GM08714 (cell line): ENCODE data around the gene IDE.

Source experiments
- H3K4me3 ChIP-seq: fragments of 200-500 bp; sonication (Bioruptor generic); 2 replicates; pipeline ENCODE4 v1.5.1; 2014; ENCODE audit warnings: mild to moderate bottlenecking, low read length, inconsistent platforms
- ZNF274 ChIP-seq: IDR thresholded peaks from 2 replicates; pipeline ENCODE4 v1.6.1; 2012; ENCODE audit warnings: mild to moderate bottlenecking, low read depth, low read length

Gene IDE

GRCh38 chr10:92542458-92542857, 31.4 kb downstream of the IDE start:
- H3K4me3 ChIP-seq = no peak overlapping the region
- no peak for TF ChIP-seq ZNF274

GRCh38 chr10:92541583-92541982, 32.3 kb downstream of the IDE start:
- no peak for TF ChIP-seq ZNF274

GRCh38 chr10:92538231-92538958, 35.5 kb downstream of the IDE start:
- no peak overlapping the region for H3K4me3 ChIP-seq
- TF ChIP-seq ZNF274 = no peak

More at GRCh38 chr10:92541583-92541982, 32.3 kb downstream of the IDE start:
- no peak overlapping the region for H3K4me3 ChIP-seq

GRCh38 chr10:92530891-92531535, 42.9 kb downstream of the IDE start:
- no peak for TF ChIP-seq ZNF274
- H3K4me3 ChIP-seq = no peak overlapping the region

- H3K4me3 ChIP-seq = no peak overlapping the region
- TF ChIP-seq ZNF274 = no peak
These were observed 43.5 kb downstream of the IDE start for GRCh38 chr10:92530421-92530820.

GRCh38 chr10:92527716-92528115, 46.2 kb downstream of the IDE start:
- TF ChIP-seq ZNF274 = no peak
- no peak overlapping the region for H3K4me3 ChIP-seq

GRCh38 chr10:92523639-92524038, 50.3 kb downstream of the IDE start:
- no peak for TF ChIP-seq ZNF274

GRCh38 chr10:92517034-92517655, 56.7 kb downstream of the IDE start:
- no peak for TF ChIP-seq ZNF274

More at GRCh38 chr10:92523639-92524038, 50.3 kb downstream of the IDE start:
- H3K4me3 ChIP-seq = no peak overlapping the region

GRCh38 chr10:92508866-92509265, 65.0 kb downstream of the IDE start:
- TF ChIP-seq ZNF274 = no peak
- H3K4me3 ChIP-seq = no peak overlapping the region

More at GRCh38 chr10:92517034-92517655, 56.7 kb downstream of the IDE start:
- no peak overlapping the region for H3K4me3 ChIP-seq

GRCh38 chr10:92506336-92506735, 67.6 kb downstream of the IDE start:
- no peak overlapping the region for H3K4me3 ChIP-seq
- TF ChIP-seq ZNF274 = no peak

- no peak for TF ChIP-seq ZNF274
- no peak overlapping the region for H3K4me3 ChIP-seq
These were observed 68.8 kb downstream of the IDE start for GRCh38 chr10:92505044-92505443.

GRCh38 chr10:92502296-92502808, 71.5 kb downstream of the IDE start:
- H3K4me3 ChIP-seq = no peak overlapping the region
- no peak for TF ChIP-seq ZNF274

GRCh38 chr10:92493362-92493761, 80.5 kb downstream of the IDE start:
- no peak overlapping the region for H3K4me3 ChIP-seq
- no peak for TF ChIP-seq ZNF274

- H3K4me3 ChIP-seq = no peak overlapping the region
- TF ChIP-seq ZNF274 = no peak
These were observed 81.1 kb downstream of the IDE start for GRCh38 chr10:92492748-92493240.
